NOMO-1 treated with dmso at 0.1 percent for 144 hours (cell line): ENCODE results near the gene FMNL1.
A peak's percentile ranks its signal among the peaks of the same experiment; 100 is the strongest.

Experiments used
- DNase-seq: peaks from one replicate; lab custom pipeline; 2025; ENCODE audit not compliant: unreplicated experiment; lab: John Stamatoyannopoulos, UW

The FMNL1 gene

GRCh38 chr17:45277992-45278391 is 56.3 kb downstream of the FMNL1 start:
- DNase-seq, result no peak

- DNase-seq, result no peak
Measured at GRCh38 chr17:45279898-45280297, 58.2 kb downstream of the FMNL1 start.

GRCh38 chr17:45282683-45283644 is 61.3 kb downstream of the FMNL1 start:
- DNase-seq, result no peak

- DNase-seq, result no peak
Measured at GRCh38 chr17:45283711-45284110, 62.0 kb downstream of the FMNL1 start.

- DNase-seq, result peak; percentile 2
Measured at GRCh38 chr17:45284176-45285140, 62.8 kb downstream of the FMNL1 start.

GRCh38 chr17:45286286-45286685 is 64.6 kb downstream of the FMNL1 start:
- DNase-seq, result no peak

GRCh38 chr17:45287526-45288500 is 66.1 kb downstream of the FMNL1 start:
- DNase-seq, result no peak

- DNase-seq, result no peak
Measured at GRCh38 chr17:45288825-45289224, 67.1 kb downstream of the FMNL1 start.

GRCh38 chr17:45289301-45290268 is 67.9 kb downstream of the FMNL1 start:
- DNase-seq, result no peak

GRCh38 chr17:45290269-45290765 is 68.6 kb downstream of the FMNL1 start:
- no peak for DNase-seq

- DNase-seq, result peak; percentile 45
Measured at GRCh38 chr17:45291171-45291805, 69.6 kb downstream of the FMNL1 start.

- no peak for DNase-seq
Measured at GRCh38 chr17:45292696-45293412, 71.2 kb downstream of the FMNL1 start.

- peak; percentile 25 for DNase-seq
Measured at GRCh38 chr17:45293413-45294211, 71.9 kb downstream of the FMNL1 start.

GRCh38 chr17:45294506-45294905 is 72.8 kb downstream of the FMNL1 start:
- DNase-seq, result no peak

GRCh38 chr17:45296003-45296832 is 74.5 kb downstream of the FMNL1 start:
- DNase-seq, result peak; percentile 75

- no peak for DNase-seq
Measured at GRCh38 chr17:45296833-45297124, 75.1 kb downstream of the FMNL1 start.
